ENCODE measurements around the gene SERPINB13.

DNA sequence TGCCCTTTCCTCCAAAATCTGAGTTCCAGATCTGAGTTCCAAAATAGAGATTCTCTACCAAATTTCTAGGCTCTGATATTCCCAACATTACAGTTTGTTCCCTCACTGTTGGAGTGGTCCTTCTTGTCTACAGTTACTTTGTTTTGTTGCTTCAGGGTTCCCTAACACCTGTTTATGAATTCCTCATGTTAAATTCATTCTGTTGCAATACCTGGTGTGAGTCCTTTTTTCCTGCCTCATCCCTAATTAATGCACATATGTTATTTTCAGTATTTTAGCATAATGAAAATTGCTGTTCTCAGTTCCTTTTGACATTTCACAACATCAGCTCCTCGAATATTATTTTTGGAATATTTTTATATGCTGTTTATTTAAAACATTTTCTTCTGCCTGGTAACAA, 16.2 kb downstream of the SERPINB13 start:
- TF ChIP-seq, protein P1, sequence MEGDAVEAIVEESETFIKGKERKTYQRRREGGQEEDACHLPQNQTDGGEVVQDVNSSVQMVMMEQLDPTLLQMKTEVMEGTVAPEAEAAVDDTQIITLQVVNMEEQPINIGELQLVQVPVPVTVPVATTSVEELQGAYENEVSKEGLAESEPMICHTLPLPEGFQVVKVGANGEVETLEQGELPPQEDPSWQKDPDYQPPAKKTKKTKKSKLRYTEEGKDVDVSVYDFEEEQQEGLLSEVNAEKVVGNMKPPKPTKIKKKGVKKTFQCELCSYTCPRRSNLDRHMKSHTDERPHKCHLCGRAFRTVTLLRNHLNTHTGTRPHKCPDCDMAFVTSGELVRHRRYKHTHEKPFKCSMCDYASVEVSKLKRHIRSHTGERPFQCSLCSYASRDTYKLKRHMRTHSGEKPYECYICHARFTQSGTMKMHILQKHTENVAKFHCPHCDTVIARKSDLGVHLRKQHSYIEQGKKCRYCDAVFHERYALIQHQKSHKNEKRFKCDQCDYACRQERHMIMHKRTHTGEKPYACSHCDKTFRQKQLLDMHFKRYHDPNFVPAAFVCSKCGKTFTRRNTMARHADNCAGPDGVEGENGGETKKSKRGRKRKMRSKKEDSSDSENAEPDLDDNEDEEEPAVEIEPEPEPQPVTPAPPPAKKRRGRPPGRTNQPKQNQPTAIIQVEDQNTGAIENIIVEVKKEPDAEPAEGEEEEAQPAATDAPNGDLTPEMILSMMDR (IDR thresholded peaks at IDR 0.05) = no peak
- no peak for TF ChIP-seq POLR2A (IDR thresholded peaks at IDR 0.05)
